Memory B cell (primary cell): Measurements from ENCODE around the gene PDCL2.
"Not testable (repeated sequence)": the region's sequence is repeated elsewhere in the genome, so short reads cannot be mapped to it uniquely, and the experiment has no call there.

ENCODE experiments used
- ATAC-seq: fragments of 150-1000 bp; cut with Tn5 transposase; 2 replicates; pipeline ENCODE4 v1.10.0; 2021; ENCODE audit warnings: low read depth, mild to moderate bottlenecking, moderate library complexity
- DNase-seq, 2 donors: peaks; one replicate each; pipeline ENCODE4 v3.0.0; 2022; ENCODE audit warnings: low spot score in 2 of 2
- H3K27ac Mint-ChIP-seq: one replicate; pipeline ENCODE4 v1.8.0; 2022; ENCODE audit warnings: mild to moderate bottlenecking, moderate library complexity, mixed read lengths
- H3K27me3 Mint-ChIP-seq: one replicate; pipeline ENCODE4 v1.8.0; 2022; ENCODE audit warnings: mixed read lengths
- H3K36me3 Mint-ChIP-seq: one replicate; pipeline ENCODE4 v1.8.0; 2022; ENCODE audit warnings: mild to moderate bottlenecking, mixed read lengths
- H3K4me1 Mint-ChIP-seq: one replicate; pipeline ENCODE4 v1.8.0; 2022; ENCODE audit warnings: mixed read lengths
- H3K4me3 Mint-ChIP-seq: one replicate; pipeline ENCODE4 v1.8.0; 2022; ENCODE audit warnings: mild to moderate bottlenecking, moderate library complexity, mixed read lengths
- H3K9me3 Mint-ChIP-seq: one replicate; pipeline ENCODE4 v1.8.0; 2022; ENCODE audit warnings: mixed read lengths

Gene PDCL2, protein sequence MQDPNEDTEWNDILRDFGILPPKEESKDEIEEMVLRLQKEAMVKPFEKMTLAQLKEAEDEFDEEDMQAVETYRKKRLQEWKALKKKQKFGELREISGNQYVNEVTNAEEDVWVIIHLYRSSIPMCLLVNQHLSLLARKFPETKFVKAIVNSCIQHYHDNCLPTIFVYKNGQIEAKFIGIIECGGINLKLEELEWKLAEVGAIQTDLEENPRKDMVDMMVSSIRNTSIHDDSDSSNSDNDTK

DNA sequence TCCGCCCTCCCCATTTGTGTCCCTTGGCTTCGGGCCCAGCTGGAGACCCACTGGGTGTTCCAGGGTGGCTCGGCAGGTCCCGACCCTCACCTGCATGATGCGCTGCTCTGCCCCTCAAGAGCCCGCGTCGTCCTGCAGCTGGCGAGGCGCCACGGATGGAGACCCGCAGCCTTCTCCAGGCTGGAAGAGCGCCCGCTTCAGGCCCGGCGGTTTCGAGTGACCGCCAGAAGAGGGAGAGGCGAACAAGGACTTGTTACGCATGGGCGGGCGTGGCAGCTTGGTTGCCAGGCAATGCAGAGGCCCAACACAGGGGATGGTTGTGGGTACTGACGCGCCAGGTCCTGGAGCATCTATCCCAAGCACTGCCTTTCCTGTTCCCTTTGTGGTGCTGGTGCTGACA, at the start of gene PDCL2:
Gene PDCL2 (minus strand): TSS at position 232 of the 400 bp plus-strand sequence. CDS start 136 bp downstream, at position 96.
- ATAC-seq (no peak), DNase-seq (no peak)
- peaks cover 5% of the 10 kb centered on the region for H3K9me3 Mint-ChIP-seq
- peaks cover 8% of the 10 kb centered on the region for H3K36me3 Mint-ChIP-seq
- peaks cover 7% of the 10 kb centered on the region for H3K27me3 Mint-ChIP-seq
- H3K27ac Mint-ChIP-seq = no peak within 1 kb of the TSS
- no peak within 1 kb of the TSS for H3K4me3 Mint-ChIP-seq
- no peaks in the 10 kb centered on the region for H3K4me1 Mint-ChIP-seq

DNA sequence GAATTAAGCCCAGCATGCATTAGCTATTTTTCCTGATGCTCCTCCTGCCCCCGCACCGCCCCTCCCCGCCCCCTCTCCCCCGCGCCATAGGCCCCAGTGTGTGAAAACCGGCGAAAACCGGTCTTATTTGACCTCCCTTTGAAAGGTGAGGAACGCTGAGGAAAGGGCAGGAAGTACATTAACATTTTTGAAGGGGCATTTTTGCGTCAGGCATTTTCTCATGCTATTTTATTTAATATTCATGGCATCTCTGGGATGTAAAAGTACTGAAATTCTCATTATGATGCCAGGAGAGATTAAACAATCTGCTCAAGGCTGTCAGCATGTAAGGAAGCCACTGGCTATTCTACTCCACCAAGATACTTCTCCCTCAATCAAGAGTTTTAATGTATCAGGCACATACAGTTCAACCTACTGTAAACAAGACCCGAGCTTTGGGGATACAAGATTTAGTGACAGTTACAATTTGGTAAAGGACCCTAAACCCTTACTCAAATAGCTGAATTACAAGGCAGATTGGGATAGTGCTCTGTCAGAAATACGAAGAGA, 45.3 kb upstream of the PDCL2 start:
- DNase-seq (no peak), ATAC-seq (no peak)
- Mint-ChIP-seq H3K27ac (no peak overlapping the region), H3K36me3 (no peaks in the 10 kb centered on the region), H3K27me3 (peaks cover 17% of the 10 kb centered on the region), H3K9me3 (no peaks in the 10 kb centered on the region), H3K4me1 (peaks cover 13% of the 10 kb centered on the region), H3K4me3 (no peak overlapping the region)

DNA sequence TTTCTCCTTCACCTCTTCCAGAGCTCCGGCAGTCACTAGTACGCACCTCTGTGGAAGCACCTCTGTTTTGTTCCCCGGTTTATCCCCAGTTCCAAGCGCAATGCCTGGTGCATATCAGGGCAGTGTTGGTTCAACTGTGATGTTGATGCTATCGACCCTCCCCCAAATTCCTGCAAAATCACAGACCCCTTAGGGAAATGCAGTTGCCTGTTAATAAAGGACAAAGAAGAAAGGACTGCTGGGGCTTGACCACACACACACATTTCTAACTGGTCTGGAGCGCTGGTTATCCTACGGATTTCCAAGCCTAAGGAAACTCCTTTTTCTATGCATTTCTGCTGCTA, 44.6 kb upstream of the PDCL2 start:
- Mint-ChIP-seq H3K36me3 (no peaks in the 10 kb centered on the region), H3K27ac (no peak overlapping the region), H3K4me3 (peak overlapping the region; percentile 77), H3K27me3 (peaks cover 17% of the 10 kb centered on the region), H3K9me3 (no peaks in the 10 kb centered on the region), H3K4me1 (peaks cover 13% of the 10 kb centered on the region)
- ATAC-seq (no peak), DNase-seq (no peak)

DNA sequence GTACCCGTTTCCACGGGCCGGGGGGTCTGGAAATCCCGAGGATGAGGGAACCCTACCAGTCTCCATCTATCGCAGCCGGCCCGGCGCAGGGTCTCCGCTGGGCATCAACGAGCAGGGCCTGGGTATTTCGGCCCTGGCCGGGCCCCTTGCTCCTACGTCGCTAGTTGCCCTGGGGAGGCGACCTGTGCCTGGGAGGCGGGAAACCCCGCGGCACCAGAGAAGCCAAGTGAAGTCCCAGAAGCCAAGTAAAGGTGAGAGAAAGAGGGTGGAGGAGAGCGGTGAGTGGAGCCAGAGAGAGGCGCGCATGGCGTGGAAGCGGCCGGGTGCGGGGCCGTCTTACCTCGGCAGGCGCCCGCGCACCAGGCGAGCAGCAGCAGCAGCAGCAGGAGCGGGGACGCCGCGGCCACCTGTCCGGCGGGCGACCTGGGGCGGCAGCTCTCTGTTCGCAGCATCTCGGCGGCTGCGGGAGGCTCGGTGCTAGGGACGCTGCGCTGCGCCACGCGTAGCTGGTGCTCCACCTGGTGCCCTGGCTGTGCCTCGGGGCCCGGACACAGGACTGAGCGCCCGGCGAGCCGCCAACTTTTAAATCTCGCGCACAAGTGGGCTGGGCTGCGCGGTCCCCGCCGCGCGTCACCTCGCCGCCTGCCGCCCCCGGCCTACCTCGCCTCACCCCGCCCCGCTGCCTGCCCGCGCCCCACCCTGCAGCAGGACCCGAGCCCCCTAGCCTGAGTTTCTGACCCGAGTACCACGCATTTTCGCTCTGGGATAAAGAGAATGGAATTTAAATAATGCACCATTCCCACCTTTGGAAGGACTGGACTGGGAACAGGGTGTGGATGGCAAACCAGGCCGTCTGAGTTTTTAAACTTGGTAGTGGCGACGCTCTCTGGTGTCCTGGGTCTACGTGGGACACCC, 44.0 kb upstream of the PDCL2 start, which contains the start of gene NMU:
Gene NMU (minus strand): TSS at position 558 of the 915 bp plus-strand sequence. CDS start 106 bp downstream, at position 452.
- ATAC-seq (peak; percentile 89), DNase-seq (peak; percentile 10 to 23)
- no peak within 1 kb of the TSS for H3K27ac Mint-ChIP-seq
- peaks cover 21% of the 10 kb centered on the region for H3K27me3 Mint-ChIP-seq
- H3K9me3 Mint-ChIP-seq = no peaks in the 10 kb centered on the region
- no peaks in the 10 kb centered on the region for H3K36me3 Mint-ChIP-seq
- H3K4me3 Mint-ChIP-seq = peak within 1 kb of the TSS; percentile 77
- H3K4me1 Mint-ChIP-seq = peaks cover 13% of the 10 kb centered on the region

DNA sequence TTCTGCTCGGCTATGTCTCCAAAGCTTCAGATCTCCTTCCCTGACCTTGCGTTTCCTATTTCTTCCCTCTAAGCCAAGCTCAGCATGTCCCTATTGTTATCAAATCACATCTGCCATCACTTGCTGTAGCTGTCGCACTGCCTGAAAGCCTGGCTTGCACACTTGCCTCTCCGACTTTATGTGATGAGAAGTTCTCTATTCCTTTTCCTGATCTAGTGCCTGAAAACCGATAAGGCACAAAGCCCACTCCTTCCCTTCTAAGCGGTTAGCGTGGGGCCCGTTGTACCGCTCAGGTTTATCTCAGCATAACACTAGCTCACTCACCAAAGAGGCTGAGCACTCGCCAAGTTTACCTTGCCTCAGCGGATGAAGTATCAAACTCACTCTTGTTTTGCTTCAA, 43.2 kb upstream of the PDCL2 start:
- ATAC-seq = no peak
- peaks cover 1% of the 10 kb centered on the region for H3K9me3 Mint-ChIP-seq
- H3K4me3 Mint-ChIP-seq = peak overlapping the region; percentile 77
- H3K36me3 Mint-ChIP-seq = no peaks in the 10 kb centered on the region
- H3K27me3 Mint-ChIP-seq = peaks cover 19% of the 10 kb centered on the region
- H3K4me1 Mint-ChIP-seq = peaks cover 13% of the 10 kb centered on the region
- no peak overlapping the region for H3K27ac Mint-ChIP-seq
- DNase-seq = no peak

DNA sequence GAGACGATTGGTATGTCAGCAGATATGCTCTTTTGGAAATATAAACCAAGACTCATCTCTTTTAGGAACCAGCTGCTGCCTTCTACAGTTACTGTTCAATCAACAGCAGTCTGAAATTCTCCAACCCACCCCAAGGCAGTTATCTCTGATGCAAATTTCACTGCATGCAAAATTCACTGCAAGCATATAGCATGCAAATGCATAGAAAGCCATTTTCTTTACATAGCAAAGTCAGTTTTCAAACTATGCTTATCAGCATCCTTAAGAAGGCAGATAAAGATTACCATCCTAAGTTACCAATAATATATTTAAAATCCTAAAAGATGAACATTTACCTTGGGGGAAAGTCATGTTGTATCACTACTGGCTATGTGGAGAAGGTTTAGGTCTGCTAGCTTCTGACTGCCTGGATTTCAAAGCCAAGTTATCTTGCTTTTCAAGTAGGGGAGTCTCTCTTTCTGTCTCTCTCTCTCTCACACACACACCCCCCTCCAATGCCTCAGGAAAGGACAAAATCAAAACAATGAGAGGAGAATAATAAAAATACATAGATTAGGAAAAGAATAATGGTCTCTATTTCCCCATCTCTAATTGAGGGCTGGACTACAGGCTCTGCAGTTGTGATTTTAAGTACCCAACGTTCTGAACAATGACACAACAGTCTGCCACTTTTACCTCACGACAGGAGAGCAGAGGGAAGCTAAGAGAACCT, 42.5 kb upstream of the PDCL2 start:
- ATAC-seq = no peak
- Mint-ChIP-seq H3K4me1 (peaks cover 13% of the 10 kb centered on the region), H3K36me3 (no peaks in the 10 kb centered on the region), H3K9me3 (peaks cover 1% of the 10 kb centered on the region), H3K4me3 (no peak overlapping the region), H3K27ac (no peak overlapping the region), H3K27me3 (peaks cover 19% of the 10 kb centered on the region)
- DNase-seq = no peak

DNA sequence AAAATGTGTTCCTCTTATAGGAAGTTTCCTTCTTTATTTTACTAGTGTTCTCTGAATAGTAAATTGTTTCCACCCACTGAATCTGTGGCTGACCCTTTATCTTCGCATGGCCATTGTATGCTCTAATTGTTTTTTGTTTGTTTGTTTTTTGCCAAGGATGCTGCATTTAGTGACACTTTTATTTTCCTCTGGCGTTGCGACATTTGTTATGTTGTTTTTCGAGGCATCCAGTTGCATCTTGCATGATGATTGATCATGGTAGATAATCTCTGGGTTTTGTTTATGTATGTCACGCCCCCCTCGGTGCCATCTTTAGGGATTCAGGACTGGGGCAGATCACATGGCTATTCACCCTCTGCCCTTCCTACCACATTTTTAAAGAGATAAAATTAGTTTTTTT, 41.9 kb upstream of the PDCL2 start:
- Mint-ChIP-seq H3K36me3 (no peaks in the 10 kb centered on the region), H3K9me3 (peaks cover 1% of the 10 kb centered on the region), H3K4me1 (peaks cover 13% of the 10 kb centered on the region), H3K4me3 (no peak overlapping the region), H3K27me3 (peaks cover 19% of the 10 kb centered on the region), H3K27ac (no peak overlapping the region)
- no peak for ATAC-seq
- no peak for DNase-seq

DNA sequence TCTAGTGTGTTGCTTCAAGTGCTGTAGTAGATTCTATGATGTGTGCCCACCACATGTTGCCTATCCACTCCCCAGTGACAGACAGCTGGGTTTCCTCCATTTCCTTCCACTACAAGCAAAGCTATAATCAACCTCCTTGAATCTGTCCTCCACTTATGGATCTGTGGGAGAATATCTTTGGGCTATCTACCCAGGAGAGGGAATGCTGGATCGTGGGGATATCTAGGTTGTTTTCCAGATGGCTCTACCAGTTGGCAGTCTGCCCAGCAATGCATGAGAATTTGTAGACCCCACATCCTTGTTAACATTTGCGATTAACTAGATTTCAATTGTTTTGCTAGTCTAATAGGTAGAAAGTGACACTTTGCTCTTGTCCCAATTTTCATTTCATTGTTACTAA, 33.8 kb upstream of the PDCL2 start:
- no peak for ATAC-seq
- no peaks in the 10 kb centered on the region for H3K4me1 Mint-ChIP-seq
- H3K27me3 Mint-ChIP-seq = no peaks in the 10 kb centered on the region
- no peaks in the 10 kb centered on the region for H3K36me3 Mint-ChIP-seq
- no peak overlapping the region for H3K27ac Mint-ChIP-seq
- peaks cover 1% of the 10 kb centered on the region for H3K9me3 Mint-ChIP-seq
- H3K4me3 Mint-ChIP-seq = no peak overlapping the region
- no peak for DNase-seq

DNA sequence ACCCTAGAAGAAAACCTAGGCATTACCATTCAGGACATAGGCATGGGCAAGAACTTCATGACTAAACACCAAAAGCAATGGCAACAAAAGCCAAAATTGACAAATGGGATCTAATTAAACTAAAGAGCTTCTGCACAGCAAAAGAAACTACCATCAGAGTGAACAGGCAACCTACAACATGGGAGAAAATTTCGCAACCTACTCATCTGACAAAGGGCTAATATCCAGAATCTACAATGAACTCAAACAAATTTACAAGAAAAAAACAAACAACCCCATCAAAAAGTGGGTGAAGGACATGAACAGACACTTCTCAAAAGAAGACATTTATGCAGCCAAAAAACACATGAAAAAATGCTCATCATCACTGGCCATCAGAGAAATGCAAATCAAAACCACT, 32.0 kb upstream of the PDCL2 start:
- H3K27ac Mint-ChIP-seq, H3K27me3 Mint-ChIP-seq, H3K9me3 Mint-ChIP-seq, H3K4me1 Mint-ChIP-seq, H3K4me3 Mint-ChIP-seq, H3K36me3 Mint-ChIP-seq, DNase-seq, ATAC-seq: not testable (repeated sequence)

DNA sequence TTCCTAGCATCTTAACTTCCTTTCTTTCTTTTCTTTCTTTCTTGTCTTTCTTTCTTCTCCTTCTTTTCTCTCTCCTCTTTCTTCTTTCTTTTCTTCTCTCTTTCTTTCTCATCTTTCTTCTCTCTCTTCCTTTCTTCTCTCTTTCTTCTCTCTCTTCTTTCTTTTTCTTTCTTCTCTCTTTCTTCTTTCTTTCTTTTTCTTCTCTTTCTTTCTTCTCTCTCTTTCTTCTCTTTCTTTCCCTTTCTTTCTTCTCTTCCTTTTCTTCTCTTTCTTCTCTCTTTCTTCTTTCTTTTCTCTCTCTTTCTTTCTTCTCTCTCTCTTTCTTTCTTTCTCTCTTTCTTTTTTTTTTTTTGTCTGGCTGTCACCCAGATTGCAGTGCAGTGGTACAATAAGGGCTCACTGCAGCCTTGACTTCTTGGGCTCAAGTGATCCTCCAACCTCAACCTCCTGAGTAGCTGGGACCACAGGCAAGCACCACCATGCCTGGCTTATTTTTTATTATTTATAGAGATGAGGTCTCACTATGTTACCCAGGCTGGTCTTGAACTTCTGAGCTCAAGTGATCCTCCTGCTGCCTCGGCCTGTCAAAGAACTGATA, 26.6 kb upstream of the PDCL2 start:
- Mint-ChIP-seq H3K9me3 (no peaks in the 10 kb centered on the region), H3K36me3 (no peaks in the 10 kb centered on the region), H3K4me3 (no peak overlapping the region), H3K27me3 (no peaks in the 10 kb centered on the region), H3K4me1 (peaks cover 4% of the 10 kb centered on the region), H3K27ac (no peak overlapping the region)
- DNase-seq (no peak), ATAC-seq (no peak)

DNA sequence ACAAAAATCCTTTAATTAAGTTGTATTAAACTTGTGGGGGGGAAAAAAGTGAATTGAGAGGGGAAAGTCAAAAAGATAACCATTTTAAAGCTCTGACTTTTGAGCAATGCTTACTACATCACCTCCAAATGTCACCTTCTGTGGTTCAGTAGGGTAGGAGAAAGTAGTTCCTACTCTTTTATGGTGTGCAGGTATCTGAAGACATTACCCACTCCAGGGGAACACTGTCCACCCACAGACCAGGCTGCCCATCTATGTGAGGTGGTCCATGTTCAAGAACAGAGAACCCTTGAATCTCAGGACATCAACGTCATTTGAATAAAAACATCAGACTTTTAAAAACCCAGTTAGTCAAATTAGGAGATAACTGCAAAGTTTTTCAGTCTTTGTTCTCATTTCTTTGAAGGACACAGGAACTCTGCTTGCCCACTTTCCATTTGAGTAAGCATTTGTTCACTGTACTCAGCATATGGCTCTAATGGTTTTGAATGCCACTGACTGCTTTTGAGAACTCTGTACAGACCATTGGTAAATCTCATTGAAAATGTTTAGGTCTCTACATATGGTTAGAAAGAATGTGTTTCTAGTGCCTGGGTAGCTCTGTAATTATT, 25.6 kb upstream of the PDCL2 start:
- Mint-ChIP-seq H3K4me1 (peaks cover 4% of the 10 kb centered on the region), H3K36me3 (no peaks in the 10 kb centered on the region)

DNA sequence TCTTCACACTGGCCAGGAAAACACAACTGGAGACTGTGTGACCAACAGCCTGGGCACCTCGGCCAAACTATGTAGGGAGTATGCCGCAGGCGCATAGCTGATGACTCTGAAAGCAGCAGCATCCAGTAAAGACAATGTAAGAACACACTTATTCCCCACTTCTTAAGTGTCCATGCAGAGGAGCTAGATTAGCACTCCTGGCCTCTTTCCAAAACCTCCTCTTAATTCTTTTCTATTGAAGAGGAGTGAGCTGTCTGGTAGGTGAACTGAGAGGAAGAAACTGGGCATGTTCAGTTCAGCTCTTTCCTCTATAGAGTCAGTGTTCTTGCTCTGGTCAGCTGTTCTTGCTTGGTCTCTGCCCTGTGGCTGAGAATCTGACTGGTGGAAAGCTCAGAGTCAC, 23.0 kb upstream of the PDCL2 start:
- Mint-ChIP-seq H3K4me3 (no peak overlapping the region), H3K27ac (no peak overlapping the region), H3K36me3 (no peaks in the 10 kb centered on the region), H3K27me3 (no peaks in the 10 kb centered on the region), H3K4me1 (peaks cover 4% of the 10 kb centered on the region), H3K9me3 (no peaks in the 10 kb centered on the region)
- ATAC-seq (no peak), DNase-seq (no peak)

More for the DNA sequence above, 25.6 kb upstream of the PDCL2 start:
- ATAC-seq (no peak), DNase-seq (no peak)
- Mint-ChIP-seq H3K27me3 (no peaks in the 10 kb centered on the region), H3K27ac (no peak overlapping the region), H3K9me3 (no peaks in the 10 kb centered on the region), H3K4me3 (no peak overlapping the region)

DNA sequence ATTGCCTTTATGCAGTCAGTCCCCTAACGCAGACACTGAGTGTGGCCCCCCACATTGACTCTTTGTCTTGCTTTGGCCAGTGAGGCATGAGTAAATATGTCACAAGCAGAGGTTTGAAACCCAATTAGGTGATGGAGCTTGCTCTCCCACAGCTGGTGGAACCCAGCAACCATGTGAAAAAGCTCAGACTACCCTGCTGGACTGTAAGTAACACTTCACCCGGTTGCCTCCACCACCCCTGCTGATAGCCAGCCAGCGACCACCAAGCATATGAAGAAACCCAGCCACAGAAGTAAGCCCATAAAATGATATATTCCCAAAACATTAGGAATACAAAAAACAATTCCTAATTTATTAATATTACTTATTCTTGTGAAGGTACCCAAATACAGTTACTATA, 21.6 kb upstream of the PDCL2 start:
- ATAC-seq (no peak), DNase-seq (no peak)
- Mint-ChIP-seq H3K27me3 (no peaks in the 10 kb centered on the region), H3K27ac (no peak overlapping the region), H3K4me3 (no peak overlapping the region), H3K36me3 (no peaks in the 10 kb centered on the region), H3K4me1 (peaks cover 3% of the 10 kb centered on the region), H3K9me3 (no peaks in the 10 kb centered on the region)
